Sigmoid colon (tissue), 4 donors: ENCODE measurements around the gene ARHGAP45.

ENCODE experiments used
- POLR2A ChIP-seq, 2 donors: fragments of 450-650 bp; IDR thresholded peaks; one replicate each; pipeline ENCODE4 v1.6.1; 2016; ENCODE audit warnings: antibody characterized with exemption in 2 of 2, mild to moderate bottlenecking in 2 of 2, moderate library complexity in 2 of 2
- POLR2AphosphoS5 ChIP-seq, 4 donors: sonication (generic); formaldehyde crosslinking; IDR thresholded peaks; one replicate each; pipeline ENCODE4 v1.6.1; 2017; ENCODE audit warnings: antibody characterized with exemption in 4 of 4
- TF ChIP-seq, protein P1 (sequence below), 4 experiments: fragments of 450-650 bp in 3 of 4; fragments of 200-600 bp in 1 of 4; IDR thresholded peaks; one replicate each; pipeline ENCODE4 v1.5.1; 2016 to 2019; ENCODE audit warnings: antibody characterized with exemption in 4 of 4, mild to moderate bottlenecking in 3 of 4, moderate library complexity in 2 of 4

DNA sequence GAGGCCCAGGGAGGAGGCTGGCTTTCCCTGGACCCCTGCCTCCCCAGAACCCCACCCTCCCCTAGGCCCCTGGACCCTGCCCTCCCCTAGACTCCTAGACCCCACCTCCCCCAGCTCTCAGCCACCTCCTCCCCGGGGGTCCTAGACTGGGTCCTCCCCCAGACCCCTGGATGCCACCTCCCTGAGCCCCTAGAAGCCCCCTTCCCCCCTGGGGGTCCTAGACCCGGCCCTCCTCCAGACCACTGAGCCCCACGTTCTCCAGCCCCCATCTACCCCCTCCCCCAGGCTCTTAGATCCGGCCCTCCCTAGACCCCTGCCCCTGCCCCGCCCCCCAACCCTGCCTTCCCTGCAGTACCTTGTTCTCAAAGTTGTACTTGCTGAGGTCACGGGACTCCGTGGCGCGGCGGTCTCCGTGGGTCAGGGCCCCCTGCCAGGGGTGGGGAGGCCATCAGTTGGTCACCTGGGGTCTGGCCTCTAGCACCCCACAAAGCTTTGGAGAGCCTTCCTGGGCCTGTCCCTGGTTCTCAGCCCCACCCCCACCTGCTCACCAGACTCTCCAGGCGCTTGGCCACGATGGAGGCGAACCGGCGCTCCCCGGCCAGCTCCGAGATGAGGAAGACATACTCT lies 44.8 kb downstream of the ARHGAP45 start:
- TF ChIP-seq, protein P1, sequence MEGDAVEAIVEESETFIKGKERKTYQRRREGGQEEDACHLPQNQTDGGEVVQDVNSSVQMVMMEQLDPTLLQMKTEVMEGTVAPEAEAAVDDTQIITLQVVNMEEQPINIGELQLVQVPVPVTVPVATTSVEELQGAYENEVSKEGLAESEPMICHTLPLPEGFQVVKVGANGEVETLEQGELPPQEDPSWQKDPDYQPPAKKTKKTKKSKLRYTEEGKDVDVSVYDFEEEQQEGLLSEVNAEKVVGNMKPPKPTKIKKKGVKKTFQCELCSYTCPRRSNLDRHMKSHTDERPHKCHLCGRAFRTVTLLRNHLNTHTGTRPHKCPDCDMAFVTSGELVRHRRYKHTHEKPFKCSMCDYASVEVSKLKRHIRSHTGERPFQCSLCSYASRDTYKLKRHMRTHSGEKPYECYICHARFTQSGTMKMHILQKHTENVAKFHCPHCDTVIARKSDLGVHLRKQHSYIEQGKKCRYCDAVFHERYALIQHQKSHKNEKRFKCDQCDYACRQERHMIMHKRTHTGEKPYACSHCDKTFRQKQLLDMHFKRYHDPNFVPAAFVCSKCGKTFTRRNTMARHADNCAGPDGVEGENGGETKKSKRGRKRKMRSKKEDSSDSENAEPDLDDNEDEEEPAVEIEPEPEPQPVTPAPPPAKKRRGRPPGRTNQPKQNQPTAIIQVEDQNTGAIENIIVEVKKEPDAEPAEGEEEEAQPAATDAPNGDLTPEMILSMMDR (IDR thresholded peaks at IDR 0.05) = no peak
- TF ChIP-seq POLR2A (IDR thresholded peaks at IDR 0.05) = no peak
- peak in 1 of 4 donors; percentile 3 for TF ChIP-seq POLR2AphosphoS5 (IDR thresholded peaks at IDR 0.05)
